ENCODE data around the gene KLF15. TPM values are rescaled to one million over a fixed set of nuclear protein-coding genes. Genes with fewer than 3 reads are reported as not detected.

The KLF15 gene
- total and polyA plus RNA-seq, 4 experiments from 2014 or later, result 0.67 to 0.72 TPM; not detected in 2

GRCh38 chr3:126367316-126367805 lies 10.2 kb upstream of the KLF15 start:
- Mint-ChIP-seq H3K4me1 (no peaks in the 10 kb centered on the region), H3K27ac (no peak overlapping the region), H3K4me3 (no peak overlapping the region), H3K27me3 (peaks cover 1% of the 10 kb centered on the region in 2 donors), H3K36me3 (no peaks in the 10 kb centered on the region), H3K9me3 (no peaks in the 10 kb centered on the region)
- Histone ChIP-seq H3K27me3 (ENCODE audit: insufficient read depth, low read length) (no peaks in the 10 kb centered on the region), H3K4me1 (ENCODE audit: insufficient read depth, low read length) (no peaks in the 10 kb centered on the region), H3K9me3 (ENCODE audit: control insufficient read depth in 1 of 2, low read length in 2 of 2) (no peaks in the 10 kb centered on the region), H3K36me3 (ENCODE audit: insufficient read depth, low read length) (no peaks in the 10 kb centered on the region), H3K4me3 (ENCODE audit: low read length in 2 of 2) (no peak overlapping the region), H3K27ac (ENCODE audit: low read depth, low read length) (no peak overlapping the region)
- intact Hi-C loops (cut with micrococcal nuclease), result no loop called here
- CTCF ChIA-PET (ENCODE audit: partially characterized antibody), result no interaction called here
- POLR2A ChIA-PET (ENCODE audit: partially characterized antibody), result no interaction called here
- no peak for DNase-seq

DNA sequence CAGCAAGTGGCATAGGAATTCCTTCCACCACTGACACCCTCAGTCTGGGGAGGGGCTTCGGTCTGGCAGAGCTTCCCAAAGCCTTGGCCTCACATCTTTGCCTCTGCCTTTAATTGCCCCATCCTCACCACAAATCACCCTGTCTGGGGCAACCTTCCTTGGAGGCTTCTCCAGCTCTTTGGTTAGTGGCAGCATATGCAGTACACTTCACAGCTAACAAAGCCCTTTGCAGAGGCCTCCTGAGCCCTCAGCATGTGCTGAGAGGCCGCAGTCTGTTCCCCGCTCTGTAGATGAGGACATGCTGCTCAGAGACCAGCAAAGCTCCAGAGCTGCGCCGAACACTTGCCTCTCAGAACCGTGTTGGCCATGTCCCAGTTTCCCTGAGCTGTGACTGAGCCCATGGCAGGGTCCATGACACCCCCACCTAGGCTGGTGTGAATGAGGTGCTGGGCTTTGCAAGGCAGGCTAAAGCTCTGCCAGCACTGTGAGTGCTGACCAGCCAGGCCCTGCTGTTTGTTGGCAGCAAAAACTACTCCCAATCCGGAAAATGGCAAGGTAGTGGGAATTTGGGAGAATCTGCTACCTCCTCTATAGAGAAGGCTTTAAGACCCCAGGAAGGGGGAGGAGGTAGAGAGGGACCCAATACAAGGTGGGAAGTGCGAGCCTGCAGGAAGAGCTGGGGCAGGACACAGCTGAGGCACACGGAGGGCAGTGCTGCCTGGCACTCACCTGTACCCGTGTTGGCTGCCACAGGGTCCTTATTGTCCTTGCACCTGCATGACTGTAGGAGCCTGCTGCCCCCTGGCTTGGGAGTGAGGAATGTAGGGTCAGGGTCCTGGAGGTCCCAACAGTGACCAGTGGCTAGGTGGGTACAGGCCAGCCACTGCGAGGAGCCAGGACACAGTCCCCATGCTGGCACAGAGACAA lies 8.4 kb upstream of the KLF15 start:
- peak overlapping the region in 1 of 8 donors; percentile 31 for H3K4me3 Mint-ChIP-seq
- POLR2A ChIA-PET (ENCODE audit: partially characterized antibody), result no interaction called here
- Histone ChIP-seq H3K27me3 (ENCODE audit: insufficient read depth, low read length) (no peaks in the 10 kb centered on the region), H3K4me1 (ENCODE audit: insufficient read depth, low read length) (no peaks in the 10 kb centered on the region), H3K27ac (ENCODE audit: low read depth, low read length) (no peak overlapping the region), H3K36me3 (ENCODE audit: insufficient read depth, low read length) (no peaks in the 10 kb centered on the region), H3K4me3 (ENCODE audit: low read length in 2 of 2) (no peak overlapping the region), H3K9me3 (ENCODE audit: control insufficient read depth in 1 of 2, low read length in 2 of 2) (no peaks in the 10 kb centered on the region)
- peaks cover 8 to 10% of the 10 kb centered on the region in 2 donors for H3K27me3 Mint-ChIP-seq
- H3K9me3 Mint-ChIP-seq, result no peaks in the 10 kb centered on the region
- no peaks in the 10 kb centered on the region for H3K36me3 Mint-ChIP-seq
- no peak overlapping the region for H3K27ac Mint-ChIP-seq
- intact Hi-C loops (cut with micrococcal nuclease), result no loop called here
- CTCF ChIA-PET (ENCODE audit: partially characterized antibody), result no interaction called here
- no peak for DNase-seq
- no peaks in the 10 kb centered on the region for H3K4me1 Mint-ChIP-seq

GRCh38 chr3:126364731-126365301 lies 7.6 kb upstream of the KLF15 start:
- no peaks in the 10 kb centered on the region for H3K4me1 Mint-ChIP-seq
- Histone ChIP-seq H3K27me3 (ENCODE audit: insufficient read depth, low read length) (peaks cover 7% of the 10 kb centered on the region), H3K9me3 (ENCODE audit: control insufficient read depth in 1 of 2, low read length in 2 of 2) (no peaks in the 10 kb centered on the region), H3K27ac (ENCODE audit: low read depth, low read length) (no peak overlapping the region), H3K4me3 (ENCODE audit: low read length in 2 of 2) (no peak overlapping the region), H3K36me3 (ENCODE audit: insufficient read depth, low read length) (no peaks in the 10 kb centered on the region), H3K4me1 (ENCODE audit: insufficient read depth, low read length) (no peaks in the 10 kb centered on the region)
- CTCF ChIA-PET (ENCODE audit: partially characterized antibody), result no interaction called here
- peaks cover 14% of the 10 kb centered on the region in 2 donors for H3K27me3 Mint-ChIP-seq
- no peaks in the 10 kb centered on the region for H3K36me3 Mint-ChIP-seq
- POLR2A ChIA-PET (ENCODE audit: partially characterized antibody), result no interaction called here
- no peak overlapping the region for H3K27ac Mint-ChIP-seq
- no peaks in the 10 kb centered on the region for H3K9me3 Mint-ChIP-seq
- no peak overlapping the region for H3K4me3 Mint-ChIP-seq
- DNase-seq, result no peak
- intact Hi-C loops (cut with micrococcal nuclease), result no loop called here

DNA sequence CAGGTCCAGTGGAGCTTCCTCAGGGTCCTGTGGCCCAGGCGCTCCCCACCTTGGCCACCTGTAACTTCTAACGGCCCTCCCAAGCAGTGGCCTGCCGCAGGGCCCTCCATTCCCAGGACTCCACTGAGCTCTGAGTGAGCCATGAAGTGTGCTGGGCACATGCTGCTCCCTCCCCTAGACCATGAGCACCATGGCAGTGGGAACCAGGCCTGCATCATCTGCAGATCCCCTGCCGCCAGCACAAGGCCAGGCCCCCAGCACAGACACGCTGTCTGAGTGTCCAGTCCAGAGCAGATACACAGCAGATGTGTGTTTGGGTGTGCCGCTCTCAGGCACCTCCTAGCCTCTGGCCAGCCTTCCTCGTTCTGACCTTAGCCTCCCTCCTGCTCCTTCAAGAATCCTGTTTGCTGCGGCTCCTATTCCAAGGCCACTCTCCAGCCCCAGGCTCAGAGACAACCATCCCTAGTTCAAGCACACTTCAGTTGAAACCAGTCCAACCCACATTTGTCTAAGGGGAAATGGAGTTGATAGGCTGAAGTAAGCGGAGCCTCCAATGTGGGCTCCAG lies 7.0 kb upstream of the KLF15 start:
- Histone ChIP-seq H3K9me3 (ENCODE audit: control insufficient read depth in 1 of 2, low read length in 2 of 2) (no peaks in the 10 kb centered on the region), H3K36me3 (ENCODE audit: insufficient read depth, low read length) (no peaks in the 10 kb centered on the region), H3K27me3 (ENCODE audit: insufficient read depth, low read length) (peaks cover 13% of the 10 kb centered on the region), H3K27ac (ENCODE audit: low read depth, low read length) (no peak overlapping the region), H3K4me3 (ENCODE audit: low read length in 2 of 2) (no peak overlapping the region), H3K4me1 (ENCODE audit: insufficient read depth, low read length) (no peaks in the 10 kb centered on the region)
- Mint-ChIP-seq H3K27me3 (peaks cover 19 to 20% of the 10 kb centered on the region in 2 donors), H3K9me3 (no peaks in the 10 kb centered on the region), H3K36me3 (no peaks in the 10 kb centered on the region), H3K4me1 (no peaks in the 10 kb centered on the region), H3K4me3 (no peak overlapping the region), H3K27ac (no peak overlapping the region)
- CTCF ChIA-PET (ENCODE audit: partially characterized antibody), result no interaction called here
- POLR2A ChIA-PET (ENCODE audit: partially characterized antibody), result no interaction called here
- no peak for DNase-seq
- intact Hi-C loops (cut with micrococcal nuclease), result no loop called here

DNA sequence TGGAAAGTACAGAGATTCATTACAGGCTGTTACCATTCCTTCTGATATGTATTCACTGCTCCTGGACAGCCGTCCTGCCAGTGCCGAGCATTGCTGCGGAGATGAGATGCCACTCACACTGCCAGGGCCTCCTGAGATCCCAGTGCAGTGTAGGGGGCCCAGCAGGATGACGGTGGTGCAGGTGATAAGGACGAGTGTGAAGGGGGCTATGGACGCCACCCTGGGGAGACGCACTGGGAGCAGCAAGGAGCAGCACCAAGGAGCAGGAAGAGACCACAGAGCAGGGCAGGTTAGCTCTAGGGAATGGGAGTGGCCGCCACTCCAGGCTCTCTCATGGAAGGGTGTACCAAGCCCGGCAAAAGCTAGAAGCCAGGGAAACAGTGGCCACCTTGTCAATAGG lies 4.0 kb upstream of the KLF15 start:
- no peak overlapping the region for H3K27ac Mint-ChIP-seq
- Histone ChIP-seq H3K27ac (ENCODE audit: low read depth, low read length) (no peak overlapping the region), H3K27me3 (ENCODE audit: insufficient read depth, low read length) (peaks cover 30% of the 10 kb centered on the region), H3K9me3 (ENCODE audit: control insufficient read depth in 1 of 2, low read length in 2 of 2) (no peaks in the 10 kb centered on the region), H3K4me3 (ENCODE audit: low read length in 2 of 2) (no peak overlapping the region), H3K36me3 (ENCODE audit: insufficient read depth, low read length) (no peaks in the 10 kb centered on the region), H3K4me1 (ENCODE audit: insufficient read depth, low read length) (peaks cover 9% of the 10 kb centered on the region)
- POLR2A ChIA-PET (ENCODE audit: partially characterized antibody), result no interaction called here
- H3K9me3 Mint-ChIP-seq, result no peaks in the 10 kb centered on the region
- no peaks in the 10 kb centered on the region for H3K36me3 Mint-ChIP-seq
- intact Hi-C loops (cut with micrococcal nuclease), result no loop called here
- CTCF ChIA-PET (ENCODE audit: partially characterized antibody), result no interaction called here
- H3K4me1 Mint-ChIP-seq, result peaks cover 7 to 15% (median 10%) of the 10 kb centered on the region in 4 donors
- H3K27me3 Mint-ChIP-seq, result peaks cover 34 to 37% of the 10 kb centered on the region in 2 donors
- DNase-seq, result no peak
- no peak overlapping the region for H3K4me3 Mint-ChIP-seq

- POLR2A ChIA-PET (ENCODE audit: partially characterized antibody), result no interaction called here
These were observed 3.5 kb upstream of the KLF15 start for GRCh38 chr3:126360714-126361060.

GRCh38 chr3:126360046-126360713 lies 3.0 kb upstream of the KLF15 start:
- CTCF ChIA-PET (ENCODE audit: partially characterized antibody), result no interaction called here
- Mint-ChIP-seq H3K4me3 (peak overlapping the region in 1 of 8 donors; percentile 2), H3K36me3 (no peaks in the 10 kb centered on the region), H3K27ac (no peak overlapping the region), H3K4me1 (peaks cover 9 to 23% (median 12%) of the 10 kb centered on the region in 4 donors), H3K9me3 (no peaks in the 10 kb centered on the region), H3K27me3 (peaks cover 36 to 43% of the 10 kb centered on the region in 2 donors)
- intact Hi-C loops (cut with micrococcal nuclease), result no loop called here
- Histone ChIP-seq H3K27me3 (ENCODE audit: insufficient read depth, low read length) (peaks cover 38% of the 10 kb centered on the region), H3K36me3 (ENCODE audit: insufficient read depth, low read length) (no peaks in the 10 kb centered on the region), H3K4me3 (ENCODE audit: low read length in 2 of 2) (no peak overlapping the region), H3K4me1 (ENCODE audit: insufficient read depth, low read length) (peaks cover 9% of the 10 kb centered on the region), H3K9me3 (ENCODE audit: control insufficient read depth in 1 of 2, low read length in 2 of 2) (no peaks in the 10 kb centered on the region), H3K27ac (ENCODE audit: low read depth, low read length) (no peak overlapping the region)
- no peak for DNase-seq
- POLR2A ChIA-PET (ENCODE audit: partially characterized antibody), result no interaction called here

More at GRCh38 chr3:126360714-126361060, 3.5 kb upstream of the KLF15 start:
- CTCF ChIA-PET (ENCODE audit: partially characterized antibody), result no interaction called here
- Mint-ChIP-seq H3K27me3 (peaks cover 34 to 37% of the 10 kb centered on the region in 2 donors), H3K27ac (no peak overlapping the region), H3K36me3 (no peaks in the 10 kb centered on the region), H3K4me3 (no peak overlapping the region), H3K4me1 (peaks cover 8 to 18% (median 11%) of the 10 kb centered on the region in 4 donors), H3K9me3 (no peaks in the 10 kb centered on the region)
- Histone ChIP-seq H3K27me3 (ENCODE audit: insufficient read depth, low read length) (peaks cover 32% of the 10 kb centered on the region), H3K4me3 (ENCODE audit: low read length in 2 of 2) (no peak overlapping the region), H3K9me3 (ENCODE audit: control insufficient read depth in 1 of 2, low read length in 2 of 2) (no peaks in the 10 kb centered on the region), H3K27ac (ENCODE audit: low read depth, low read length) (no peak overlapping the region), H3K36me3 (ENCODE audit: insufficient read depth, low read length) (no peaks in the 10 kb centered on the region), H3K4me1 (ENCODE audit: insufficient read depth, low read length) (peaks cover 9% of the 10 kb centered on the region)
- intact Hi-C loops (cut with micrococcal nuclease), result no loop called here
- no peak for DNase-seq

All from CD4-positive, alpha-beta memory T cell (primary cell).